Osteoblast (primary cell): ENCODE results near the gene SARDH. TPM values are rescaled to one million over a fixed set of nuclear protein-coding genes. Genes with fewer than 3 reads are reported as not detected.

Source experiments
- DNase-seq: peaks from one replicate; pipeline ENCODE4 v3.0.0; 2011; ENCODE audit warnings: low spot score, mixed read lengths; ENCODE audit not compliant: insufficient read length; ENCODE audit errors: missing footprints
- H2AFZ ChIP-seq: 2 replicates; pipeline ENCODE4 v1.6.0; 2011; ENCODE audit warnings: mild to moderate bottlenecking, low read length
- H3K27ac ChIP-seq: 2 replicates; pipeline ENCODE4 v1.5.1; 2011; ENCODE audit warnings: mild to moderate bottlenecking, low read depth, low read length, moderate library complexity
- H3K27me3 ChIP-seq: 2 replicates; pipeline ENCODE4 v1.6.0; 2012; ENCODE audit warnings: mild to moderate bottlenecking, control low read depth, inconsistent platforms, low read length, moderate library complexity; ENCODE audit not compliant: insufficient read depth
- H3K36me3 ChIP-seq: 2 replicates; pipeline ENCODE4 v1.5.1; 2011; ENCODE audit warnings: mild to moderate bottlenecking, low read length, control low read depth, moderate library complexity; ENCODE audit not compliant: insufficient read depth
- H3K4me1 ChIP-seq: 2 replicates; pipeline ENCODE4 v1.5.1; 2011; ENCODE audit warnings: mild to moderate bottlenecking, low read length, control low read depth, moderate library complexity; ENCODE audit not compliant: insufficient read depth
- H3K4me2 ChIP-seq: 2 replicates; pipeline ENCODE4 v1.6.0; 2011; ENCODE audit warnings: mild to moderate bottlenecking, low read length; ENCODE audit not compliant: insufficient read depth
- H3K4me3 ChIP-seq: fragments of 200-600 bp; sonication (generic); 3 replicates; pipeline ENCODE4 v1.5.1; 2012; ENCODE audit warnings: mild to moderate bottlenecking, low read length, inconsistent platforms; ENCODE audit not compliant: insufficient read depth
- H3K79me2 ChIP-seq: 2 replicates; pipeline ENCODE4 v1.6.0; 2012; ENCODE audit warnings: mild to moderate bottlenecking, low read length, control low read depth, inconsistent platforms; ENCODE audit not compliant: insufficient read depth
- H3K9me3 ChIP-seq: 2 replicates; pipeline ENCODE4 v1.5.1; 2011; ENCODE audit warnings: low read depth, low read length, control low read depth
- H4K20me1 ChIP-seq: 2 replicates; pipeline ENCODE4 v1.6.0; 2012; ENCODE audit warnings: mild to moderate bottlenecking, low read length, control low read depth; ENCODE audit not compliant: insufficient read depth
- CTCF ChIP-seq: IDR thresholded peaks from 2 replicates; pipeline ENCODE4 v1.5.1; 2011; ENCODE audit warnings: mild to moderate bottlenecking, low read depth, low read length, moderate library complexity; ENCODE audit errors: extremely low read depth
- total RNA-seq: library from RNA; depleted of rRNA; stranded (reverse); fragments of >200 nt; gene quantifications from 2 replicates; pipeline ENCODE4 v1.2.3, GENCODE V29; 2012

The SARDH gene
- total RNA-seq, 1 donor = 5.4 TPM

GRCh38 chr9:133616643-133617405 is 121.3 kb downstream of the SARDH start:
- Histone ChIP-seq H3K27me3 (peaks cover 55% of the 10 kb centered on the region), H3K4me3 (no peak overlapping the region), H4K20me1 (no peaks in the 10 kb centered on the region), H2AFZ (no peak overlapping the region), H3K27ac (no peak overlapping the region), H3K4me2 (no peak overlapping the region), H3K4me1 (no peaks in the 10 kb centered on the region), H3K36me3 (no peaks in the 10 kb centered on the region), H3K79me2 (no peaks in the 10 kb centered on the region), H3K9me3 (no peaks in the 10 kb centered on the region)
- DNase-seq = peak; percentile 48
- TF ChIP-seq CTCF = no peak

- no peak overlapping the region for H3K27ac ChIP-seq
- no peak for TF ChIP-seq CTCF
- no peak overlapping the region for H2AFZ ChIP-seq
- peaks cover 47% of the 10 kb centered on the region for H3K27me3 ChIP-seq
- H4K20me1 ChIP-seq = no peaks in the 10 kb centered on the region
- no peaks in the 10 kb centered on the region for H3K79me2 ChIP-seq
- no peak overlapping the region for H3K4me2 ChIP-seq
- no peaks in the 10 kb centered on the region for H3K9me3 ChIP-seq
- DNase-seq = peak; percentile 60
- no peaks in the 10 kb centered on the region for H3K4me1 ChIP-seq
- H3K4me3 ChIP-seq = no peak overlapping the region
- H3K36me3 ChIP-seq = no peaks in the 10 kb centered on the region
Observed at GRCh38 chr9:133615606-133616188, 122.5 kb downstream of the SARDH start.

GRCh38 chr9:133615186-133615585 is 123.0 kb downstream of the SARDH start:
- H3K27me3 ChIP-seq = peaks cover 44% of the 10 kb centered on the region
- no peaks in the 10 kb centered on the region for H4K20me1 ChIP-seq
- H3K4me2 ChIP-seq = no peak overlapping the region
- H3K4me1 ChIP-seq = no peaks in the 10 kb centered on the region
- H3K79me2 ChIP-seq = no peaks in the 10 kb centered on the region
- H3K4me3 ChIP-seq = no peak overlapping the region
- no peaks in the 10 kb centered on the region for H3K36me3 ChIP-seq
- DNase-seq = peak; percentile 62
- no peak for TF ChIP-seq CTCF
- no peak overlapping the region for H2AFZ ChIP-seq
- H3K27ac ChIP-seq = no peak overlapping the region
- no peaks in the 10 kb centered on the region for H3K9me3 ChIP-seq

GRCh38 chr9:133614678-133615077 is 123.5 kb downstream of the SARDH start:
- no peaks in the 10 kb centered on the region for H3K9me3 ChIP-seq
- no peak overlapping the region for H3K4me3 ChIP-seq
- TF ChIP-seq CTCF = no peak
- H4K20me1 ChIP-seq = no peaks in the 10 kb centered on the region
- H3K36me3 ChIP-seq = no peaks in the 10 kb centered on the region
- H3K27ac ChIP-seq = no peak overlapping the region
- no peaks in the 10 kb centered on the region for H3K4me1 ChIP-seq
- no peaks in the 10 kb centered on the region for H3K79me2 ChIP-seq
- no peak overlapping the region for H2AFZ ChIP-seq
- peak; percentile 52 for DNase-seq
- no peak overlapping the region for H3K4me2 ChIP-seq
- peaks cover 42% of the 10 kb centered on the region for H3K27me3 ChIP-seq
